OCI-LY3 (cell line): ENCODE data around the gene AHDC1.

Experiments
- CTCF ChIP-seq: fragments of 200-600, 300-600 bp; sonication (generic); IDR thresholded peaks from 2 replicates; pipeline ENCODE4 v1.5.1; 2014; ENCODE audit warnings: antibody characterized with exemption, low read length, low read depth
- EZH2phosphoT487 ChIP-seq: fragments of 200-600 bp; shearing (Covaris generic); IDR thresholded peaks from 2 replicates; pipeline ENCODE4 v1.6.1; 2018; ENCODE audit warnings: antibody characterized with exemption, mixed run types, low read depth

- TF ChIP-seq EZH2phosphoT487, result no peak
- TF ChIP-seq CTCF, result no peak
Measured at GRCh38 chr1:27525296-27526272, 78.4 kb downstream of the AHDC1 start.
